Vagina (tissue), 2 donors: ENCODE results near the gene UBASH3B.

Experiments used
- CTCF ChIP-seq, 3 experiments: fragments of 450-650 bp in 2 of 3; fragments of 200-600 bp in 1 of 3; sonication (generic) in 1 of 3; IDR thresholded peaks; one replicate each; pipeline ENCODE4 v1.5.1; 2017 to 2019; ENCODE audit warnings: antibody characterized with exemption in 3 of 3, mild to moderate bottlenecking in 2 of 3, moderate library complexity in 2 of 3
- POLR2AphosphoS5 ChIP-seq, 2 donors: sonication (generic); formaldehyde crosslinking; IDR thresholded peaks; one replicate each; pipeline ENCODE4 v1.9.0; 2017; ENCODE audit warnings: antibody characterized with exemption in 2 of 2, mild to moderate bottlenecking in 2 of 2, low read depth in 1 of 2; ENCODE audit not compliant: insufficient read depth in 1 of 2

- TF ChIP-seq POLR2AphosphoS5 (IDR thresholded peaks at IDR 0.05; ENCODE audit: insufficient read depth in 1 of 2, low read depth in 1 of 2): no peak
- TF ChIP-seq CTCF (IDR thresholded peaks at IDR 0.05): no peak
Observed at GRCh38 chr11:122700666-122701065, 45.1 kb downstream of the UBASH3B start.
